Neural cell (in vitro differentiated cells): ENCODE results near the gene BCAS4. TPM values are rescaled to one million over a fixed set of nuclear protein-coding genes. Genes with fewer than 3 reads are reported as not detected.

ENCODE experiments used
- H2AFZ ChIP-seq: fragments of 200-600, 300-800 bp; sonication (generic), shearing (Covaris generic); 2 replicates; pipeline ENCODE4 v1.6.0; 2014; ENCODE audit warnings: low read depth, mild to moderate bottlenecking, antibody characterized with exemption, low read length, moderate library complexity
- H3F3A ChIP-seq: fragments of 200-600 bp; shearing (Covaris generic); 2 replicates; pipeline ENCODE4 v1.6.1; 2016; ENCODE audit warnings: mild to moderate bottlenecking, moderate library complexity, mixed read lengths, antibody characterized with exemption, low read length; ENCODE audit not compliant: insufficient read depth, poor library complexity, severe bottlenecking
- H3K27ac ChIP-seq: fragments of 200-600, 300-800 bp; sonication (generic), shearing (Covaris generic); 2 replicates; pipeline ENCODE4 v1.5.1; 2014; ENCODE audit warnings: mild to moderate bottlenecking, low read length, moderate library complexity
- H3K27me3 ChIP-seq: fragments of 300-800, 200-600 bp; sonication (generic), shearing (Covaris generic); 2 replicates; pipeline ENCODE4 v1.6.0; 2014; ENCODE audit warnings: mild to moderate bottlenecking, low read depth, low read length, moderate library complexity; ENCODE audit not compliant: insufficient read depth
- H3K36me3 ChIP-seq: fragments of 300-800, 200-600 bp; sonication (generic), shearing (Covaris generic); 2 replicates; pipeline ENCODE4 v1.5.1; 2014; ENCODE audit warnings: mild to moderate bottlenecking, antibody characterized with exemption, low read length, moderate library complexity; ENCODE audit not compliant: insufficient read depth
- H3K4me2 ChIP-seq: fragments of 300-800, 200-600 bp; sonication (generic), shearing (Covaris generic); 2 replicates; pipeline ENCODE4 v1.6.0; 2014; ENCODE audit warnings: mild to moderate bottlenecking, low read length
- H3K4me3 ChIP-seq: fragments of 300-800, 200-600 bp; sonication (generic), shearing (Covaris generic); 2 replicates; pipeline ENCODE4 v1.5.1; 2014; ENCODE audit warnings: mild to moderate bottlenecking, low read length, moderate library complexity
- H3K79me2 ChIP-seq: fragments of 200-600 bp; shearing (Covaris generic); replicated peaks from 2 replicates; pipeline ENCODE4 v1.6.0; 2014; ENCODE audit warnings: mild to moderate bottlenecking, low read length, moderate library complexity; ENCODE audit not compliant: insufficient read depth
- H3K9ac ChIP-seq: fragments of 300-800, 200-600 bp; sonication (generic), shearing (Covaris generic); 2 replicates; pipeline ENCODE4 v1.6.1; 2016; ENCODE audit warnings: mild to moderate bottlenecking, low read length, mixed read lengths
- H3K9me2 ChIP-seq: fragments of 200-600 bp; shearing (Covaris generic); 2 replicates; pipeline ENCODE4 v1.6.1; 2016; ENCODE audit warnings: mild to moderate bottlenecking, low read length, mixed read lengths; ENCODE audit not compliant: insufficient read depth
- H3K9me3 ChIP-seq: fragments of 200-600, 300-800 bp; sonication (generic), shearing (Covaris generic); 2 replicates; pipeline ENCODE4 v1.6.1; 2016; ENCODE audit warnings: mild to moderate bottlenecking, mixed run types, low read length, moderate library complexity, mixed read lengths
- H4K20me1 ChIP-seq: fragments of 200-600 bp; shearing (Covaris generic); 2 replicates; pipeline ENCODE4 v1.6.1; 2016; ENCODE audit warnings: mild to moderate bottlenecking, mixed run types; ENCODE audit not compliant: insufficient read depth
- CTCF ChIP-seq: fragments of 450-650 bp; IDR thresholded peaks from 2 replicates; pipeline ENCODE4 v1.5.1; 2014; ENCODE audit warnings: antibody characterized with exemption, mild to moderate bottlenecking, moderate library complexity; ENCODE audit not compliant: poor library complexity, severe bottlenecking
- EP300 ChIP-seq: fragments of 450-650 bp; conservative IDR thresholded peaks from 2 replicates; pipeline ENCODE4 v1.6.1; 2014; ENCODE audit warnings: antibody characterized with exemption, mild to moderate bottlenecking, moderate library complexity; ENCODE audit not compliant: poor library complexity, severe bottlenecking
- EZH2 ChIP-seq: fragments of 200-600, 300-800 bp; shearing (Covaris generic), sonication (generic); IDR thresholded peaks from 2 replicates; pipeline ENCODE4 v1.6.1; 2014; ENCODE audit warnings: antibody characterized with exemption, low read length, borderline replicate concordance, mild to moderate bottlenecking; ENCODE audit not compliant: insufficient read depth, poor library complexity, severe bottlenecking
- MXI1 ChIP-seq: fragments of 450-650 bp; conservative IDR thresholded peaks from 2 replicates; pipeline ENCODE4 v1.6.1; 2014; ENCODE audit warnings: antibody characterized with exemption, mild to moderate bottlenecking; ENCODE audit not compliant: poor library complexity, severe bottlenecking
- POLR2AphosphoS5 ChIP-seq: IDR thresholded peaks from 2 replicates; pipeline ENCODE4 v1.6.1; 2012
- RAD21 ChIP-seq: fragments of 450-650 bp; conservative IDR thresholded peaks from 2 replicates; pipeline ENCODE4 v1.6.1; 2014; ENCODE audit warnings: antibody characterized with exemption, mild to moderate bottlenecking, moderate library complexity
- REST ChIP-seq: IDR thresholded peaks from 2 replicates; pipeline ENCODE4 v1.6.1; 2012; ENCODE audit warnings: borderline replicate concordance
- SMC3 ChIP-seq: fragments of 450-650 bp; conservative IDR thresholded peaks from 2 replicates; pipeline ENCODE4 v1.6.1; 2014; ENCODE audit warnings: antibody characterized with exemption, mild to moderate bottlenecking, moderate library complexity; ENCODE audit not compliant: poor library complexity
- TAF1 ChIP-seq: IDR thresholded peaks from 2 replicates; pipeline ENCODE4 v1.6.1; 2012; ENCODE audit warnings: low read depth
- polyA plus RNA-seq: library from polyadenylated mRNA; depleted of rRNA; stranded (reverse); fragments of >200 nt; gene quantifications from 2 replicates; pipeline ENCODE4 v1.2.3, GENCODE V29; 2014

Gene BCAS4
- polyA plus RNA-seq, 1 donor from 2014 or later: 24.6 TPM

DNA sequence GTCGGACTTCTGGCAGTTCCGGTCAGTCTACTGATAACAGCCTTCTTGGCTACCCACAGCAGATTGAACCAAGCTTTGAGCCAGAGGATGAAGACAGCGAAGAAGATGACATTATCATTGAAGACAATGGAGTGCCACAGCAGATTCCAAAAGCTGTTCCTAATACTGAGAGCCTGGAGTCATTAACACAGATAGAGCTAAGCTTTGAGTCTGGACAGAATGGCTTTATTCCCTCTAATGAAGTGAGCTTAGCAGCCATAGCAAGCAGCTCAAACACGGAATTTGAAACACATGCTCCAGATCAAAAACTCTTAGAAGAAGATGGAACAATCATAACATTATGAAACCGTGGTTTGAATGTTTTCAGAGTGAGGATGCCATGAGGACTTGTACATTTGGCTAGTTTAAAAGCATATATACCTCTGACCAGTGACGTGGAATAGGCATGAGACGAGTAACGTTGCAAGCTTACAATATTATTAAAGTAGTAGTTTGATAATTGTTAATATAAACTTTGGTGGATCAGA is 44.7 kb upstream of the BCAS4 start:
- Histone ChIP-seq H4K20me1 (no peaks in the 10 kb centered on the region), H3K4me3 (no peak overlapping the region), H2AFZ (no peak overlapping the region)

GRCh38 chr20:50753152-50753551 is 41.7 kb upstream of the BCAS4 start:
- Histone ChIP-seq H3K9me2 (no peaks in the 10 kb centered on the region), H3K36me3 (no peaks in the 10 kb centered on the region), H3K9me3 (no peaks in the 10 kb centered on the region), H3K79me2 (no peaks in the 10 kb centered on the region), H3K4me3 (no peak overlapping the region), H3K9ac (no peak overlapping the region), H3K27me3 (no peaks in the 10 kb centered on the region), H4K20me1 (no peaks in the 10 kb centered on the region), H2AFZ (no peak overlapping the region), H3K4me2 (no peak overlapping the region), H3K27ac (no peak overlapping the region), H3F3A (no peaks in the 10 kb centered on the region)
- no peak for TF ChIP-seq EP300
- TF ChIP-seq TAF1: no peak
- no peak for TF ChIP-seq SMC3
- TF ChIP-seq POLR2AphosphoS5: no peak
- no peak for TF ChIP-seq REST
- no peak for TF ChIP-seq EZH2
- no peak for TF ChIP-seq RAD21
- TF ChIP-seq MXI1: no peak

More for the DNA sequence above, 44.7 kb upstream of the BCAS4 start:
- Histone ChIP-seq H3K9ac (no peak overlapping the region), H3F3A (no peaks in the 10 kb centered on the region), H3K79me2 (no peaks in the 10 kb centered on the region), H3K27ac (no peak overlapping the region), H3K9me3 (no peaks in the 10 kb centered on the region), H3K4me2 (no peak overlapping the region), H3K9me2 (no peaks in the 10 kb centered on the region), H3K27me3 (no peaks in the 10 kb centered on the region), H3K36me3 (no peaks in the 10 kb centered on the region)
- no peak for TF ChIP-seq TAF1
- TF ChIP-seq EP300: no peak
- TF ChIP-seq RAD21: no peak
- TF ChIP-seq MXI1: no peak
- TF ChIP-seq SMC3: no peak
- no peak for TF ChIP-seq POLR2AphosphoS5
- TF ChIP-seq CTCF: no peak
- no peak for TF ChIP-seq REST
- no peak for TF ChIP-seq EZH2
